CD4-positive, alpha-beta T cell (primary cell): ENCODE results near the gene ICA1. TPM values are rescaled to one million over a fixed set of nuclear protein-coding genes. Genes with fewer than 3 reads are reported as not detected.
"Not testable (repeated sequence)": the region's sequence is repeated elsewhere in the genome, so short reads cannot be mapped to it uniquely, and the experiment has no call there.

Experiments used
- ATAC-seq: fragments of 200-7000 bp; cut with Tn5 transposase; one replicate; pipeline ENCODE4 v1.10.0; 2022; ENCODE audit warnings: mild to moderate bottlenecking; ENCODE audit not compliant: poor library complexity
- CTCF ChIA-PET: fragments of 350-600 bp; sonication (Branson Sonifier 250); formaldehyde crosslinking; loops from one replicate; lab custom pipeline; 2021; ENCODE audit warnings: antibody characterized with exemption, inconsistent platforms; lab: Charles Lee
- POLR2A ChIA-PET: fragments of 350-600 bp; sonication (Branson Sonifier 250); formaldehyde crosslinking; loops from one replicate; lab custom pipeline; 2021; ENCODE audit warnings: antibody characterized with exemption, inconsistent platforms; lab: Charles Lee
- DNase-seq, 14 experiments: peaks; one replicate each; pipeline ENCODE4 v3.0.0-alpha.2; 2013 to 2020; ENCODE audit warnings: mixed read lengths in 2 of 14
- H3K27ac ChIP-seq, 2 donors: one replicate each; pipeline versions ENCODE4 v1.5.1 to v1.7.0; 2013; ENCODE audit warnings: low read length in 2 of 2, low read depth in 1 of 2, mild to moderate bottlenecking in 1 of 2
- H3K27me3 ChIP-seq, 2 experiments: 1 replicate in 1 of 2; 2 replicates in 1 of 2; pipeline versions ENCODE4 v1.6.1 to v1.7.0; 2013; ENCODE audit warnings: low read length in 2 of 2, control low read depth in 1 of 2, mild to moderate bottlenecking in 1 of 2, moderate library complexity in 1 of 2; ENCODE audit not compliant: insufficient read depth in 2 of 2, control insufficient read depth in 1 of 2
- H3K36me3 ChIP-seq: one replicate; pipeline ENCODE4 v1.6.1; 2013; ENCODE audit warnings: low read length, control low read depth; ENCODE audit not compliant: insufficient read depth
- H3K4me1 ChIP-seq: one replicate; pipeline ENCODE4 v1.6.1; 2013; ENCODE audit warnings: low read length, control low read depth; ENCODE audit not compliant: insufficient read depth
- H3K4me3 ChIP-seq: one replicate; pipeline ENCODE4 v1.5.1; 2013; ENCODE audit warnings: mild to moderate bottlenecking, low read length, moderate library complexity
- H3K9me3 ChIP-seq, 2 experiments: 1 replicate in 1 of 2; 2 replicates in 1 of 2; pipeline versions ENCODE4 v1.6.1 to v1.7.0; 2013; ENCODE audit warnings: low read length in 2 of 2, mild to moderate bottlenecking in 2 of 2, control low read depth in 1 of 2, moderate library complexity in 1 of 2; ENCODE audit not compliant: control insufficient read depth in 1 of 2, insufficient read depth in 1 of 2
- H3K27ac Mint-ChIP-seq: one replicate; pipeline ENCODE4 v1.8.0; 2020; ENCODE audit warnings: mixed read lengths
- H3K27me3 Mint-ChIP-seq: one replicate; pipeline ENCODE4 v1.8.0; 2021; ENCODE audit warnings: mixed read lengths
- H3K36me3 Mint-ChIP-seq: one replicate; pipeline ENCODE4 v1.8.0; 2021; ENCODE audit warnings: low read depth, mixed read lengths
- H3K4me1 Mint-ChIP-seq: one replicate; pipeline ENCODE4 v1.8.0; 2021; ENCODE audit warnings: low read depth, mixed read lengths
- H3K4me3 Mint-ChIP-seq: one replicate; pipeline ENCODE4 v1.8.0; 2020; ENCODE audit warnings: mild to moderate bottlenecking, mixed read lengths
- H3K9me3 Mint-ChIP-seq: one replicate; pipeline ENCODE4 v1.8.0; 2020; ENCODE audit warnings: mixed read lengths
- intact Hi-C, 2 experiments: fragments of 100-400 bp; cut with DNase I in 1 of 2; cut with micrococcal nuclease in 1 of 2; formaldehyde crosslinking; loops; one replicate each; pipeline versions ENCODE4 v1.15.1 to v1.9.0; 2023 to 2025; cut with DNase I, micrococcal nuclease
- total RNA-seq, 174 experiments: library from RNA in 2 of 174; stranded (reverse) in 2 of 174; gene quantifications; one replicate each; pipeline ENCODE4 v1.2.3 and lab custom pipeline; 2021 to 2026
- TF ChIP-seq, protein P1 (sequence below): fragments of 200-600 bp; IDR thresholded peaks from one replicate; pipeline ENCODE4 v1.8.0; 2022; ENCODE audit warnings: antibody characterized with exemption, mild to moderate bottlenecking

ICA1 gene
- total RNA-seq, 2 experiments from 2014 or later: 0.95 to 1.7 TPM

DNA sequence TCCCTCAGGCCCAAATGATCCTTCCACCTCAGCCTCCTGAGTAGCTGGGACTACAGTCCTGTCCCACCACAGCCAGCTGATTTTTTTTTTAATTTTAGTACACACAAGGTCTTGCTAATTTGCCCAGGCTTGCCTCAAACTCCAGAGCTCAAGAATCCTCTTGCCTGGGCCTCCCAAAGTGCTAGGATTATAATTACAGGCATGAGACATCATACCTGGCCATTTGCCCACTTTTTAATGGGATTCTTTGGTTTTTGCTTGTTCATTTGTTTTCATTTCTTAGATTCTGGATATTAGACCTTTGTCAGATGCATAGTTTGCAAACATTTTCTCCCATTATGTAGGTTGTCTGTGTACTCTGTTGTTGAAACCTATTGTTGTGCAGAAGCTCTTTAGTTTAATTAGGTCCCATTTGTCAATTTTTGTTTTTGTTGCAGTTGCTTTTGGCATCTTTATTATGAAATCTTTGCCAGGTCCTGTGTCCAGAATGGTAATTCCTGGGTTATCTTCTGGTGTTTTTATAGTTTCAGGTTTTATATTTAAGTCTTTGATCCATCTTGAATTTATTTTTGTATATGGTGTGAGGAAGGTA lies 198.2 kb downstream of the ICA1 start:
- Mint-ChIP-seq H3K27me3 (no peaks in the 10 kb centered on the region), H3K9me3 (peaks cover 2% of the 10 kb centered on the region), H3K36me3 (peaks cover 90% of the 10 kb centered on the region), H3K27ac (no peak overlapping the region), H3K4me3 (no peak overlapping the region), H3K4me1 (peaks cover 47% of the 10 kb centered on the region)
- peaks cover 4% of the 10 kb centered on the region for H3K4me1 ChIP-seq
- no peak overlapping the region for H3K4me3 ChIP-seq
- POLR2A ChIA-PET: interaction anchor here (0.8 kb wide), 1 partner anchor 94 kb away, joined by 3 read pairs; no protein-coding TSS in a partner anchor
- ATAC-seq (no peak), DNase-seq (no peak)
- no peaks in the 10 kb centered on the region for H3K27me3 ChIP-seq
- peaks cover 22% of the 10 kb centered on the region for H3K36me3 ChIP-seq
- TF ChIP-seq, protein P1, sequence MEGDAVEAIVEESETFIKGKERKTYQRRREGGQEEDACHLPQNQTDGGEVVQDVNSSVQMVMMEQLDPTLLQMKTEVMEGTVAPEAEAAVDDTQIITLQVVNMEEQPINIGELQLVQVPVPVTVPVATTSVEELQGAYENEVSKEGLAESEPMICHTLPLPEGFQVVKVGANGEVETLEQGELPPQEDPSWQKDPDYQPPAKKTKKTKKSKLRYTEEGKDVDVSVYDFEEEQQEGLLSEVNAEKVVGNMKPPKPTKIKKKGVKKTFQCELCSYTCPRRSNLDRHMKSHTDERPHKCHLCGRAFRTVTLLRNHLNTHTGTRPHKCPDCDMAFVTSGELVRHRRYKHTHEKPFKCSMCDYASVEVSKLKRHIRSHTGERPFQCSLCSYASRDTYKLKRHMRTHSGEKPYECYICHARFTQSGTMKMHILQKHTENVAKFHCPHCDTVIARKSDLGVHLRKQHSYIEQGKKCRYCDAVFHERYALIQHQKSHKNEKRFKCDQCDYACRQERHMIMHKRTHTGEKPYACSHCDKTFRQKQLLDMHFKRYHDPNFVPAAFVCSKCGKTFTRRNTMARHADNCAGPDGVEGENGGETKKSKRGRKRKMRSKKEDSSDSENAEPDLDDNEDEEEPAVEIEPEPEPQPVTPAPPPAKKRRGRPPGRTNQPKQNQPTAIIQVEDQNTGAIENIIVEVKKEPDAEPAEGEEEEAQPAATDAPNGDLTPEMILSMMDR: no peak
- H3K9me3 ChIP-seq: peaks cover 0 to 7% of the 10 kb centered on the region in 2 experiments
- CTCF ChIA-PET: no interaction called here
- no peak overlapping the region for H3K27ac ChIP-seq
- intact Hi-C loops: no loop called here

DNA sequence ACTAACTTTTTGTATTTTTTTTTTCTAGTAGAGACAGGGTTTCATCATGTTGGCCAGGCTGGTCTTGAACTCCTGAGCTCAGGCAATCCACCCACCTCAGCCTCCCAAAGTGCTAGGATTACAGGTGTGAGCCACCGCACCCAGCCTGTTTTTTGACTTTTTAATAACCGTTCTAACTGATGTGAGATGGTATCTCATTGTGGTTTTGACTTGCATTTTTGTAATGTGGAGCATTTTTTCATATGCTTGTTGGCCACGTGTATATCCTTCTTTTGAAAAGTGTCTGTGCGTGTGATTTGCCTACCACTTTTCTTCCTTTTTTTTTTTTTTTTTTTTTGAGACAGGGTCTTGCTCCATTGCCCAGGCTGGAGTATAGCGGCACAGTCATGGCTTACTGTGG lies 198.7 kb downstream of the ICA1 start:
- POLR2A ChIA-PET: interaction anchor here (0.8 kb wide), 1 partner anchor 93 kb away, joined by 3 read pairs; no protein-coding TSS in a partner anchor

More for the DNA sequence above, 198.7 kb downstream of the ICA1 start:
- intact Hi-C loops, H3K27ac ChIP-seq, H3K9me3 Mint-ChIP-seq, H3K4me1 ChIP-seq, ATAC-seq, H3K27me3 ChIP-seq, H3K27me3 Mint-ChIP-seq, H3K9me3 ChIP-seq, H3K4me3 Mint-ChIP-seq, H3K4me3 ChIP-seq: not testable (repeated sequence)
- Mint-ChIP-seq H3K36me3 (peaks cover 91% of the 10 kb centered on the region), H3K4me1 (peaks cover 42% of the 10 kb centered on the region), H3K27ac (peak overlapping the region; percentile 42)
- peak in 2 of 14 experiments; percentile 8 to 16 for DNase-seq
- CTCF ChIA-PET: interaction anchor here (0.7 kb wide), 1 partner anchor 214 kb away, joined by 3 read pairs; no protein-coding TSS in a partner anchor
- H3K36me3 ChIP-seq: peaks cover 17% of the 10 kb centered on the region

Other genes with a start within 250 kb of the ICA1 start
- not detected for gene NXPH1, start 171.4 kb upstream of the ICA1 start, total RNA-seq